ENCODE measurements around the gene KIR2DL3. TPM values are rescaled to one million over a fixed set of nuclear protein-coding genes. Genes with fewer than 3 reads are reported as not detected.

The KIR2DL3 gene
- total and polyA plus RNA-seq, 2 experiments from 2014 or later = not detected

- Histone ChIP-seq H3K4me2 (no peak overlapping the region), H3K4me3 (no peak overlapping the region), H3K9me2 (replicated peaks; ENCODE audit: insufficient read depth) (no peaks in the 10 kb centered on the region), H3K36me3 (replicated peaks; ENCODE audit: insufficient read depth, low read depth) (no peaks in the 10 kb centered on the region), H3K4me1 (ENCODE audit: insufficient read depth) (no peaks in the 10 kb centered on the region), H3K27me3 (no peaks in the 10 kb centered on the region), H3K27ac (no peak overlapping the region), H3K79me2 (no peaks in the 10 kb centered on the region), H3K9me3 (ENCODE audit: low read depth) (no peaks in the 10 kb centered on the region), H2AFZ (no peak overlapping the region), H4K20me1 (ENCODE audit: insufficient read depth, poor library complexity, severe bottlenecking) (no peaks in the 10 kb centered on the region)
- TF ChIP-seq EZH2phosphoT487 (IDR thresholded peaks at IDR 0.05; ENCODE audit: low read depth, severe bottlenecking, unreplicated experiment) = no peak
- no peak for TF ChIP-seq EZH2 (IDR thresholded peaks at IDR 0.05; ENCODE audit: borderline replicate concordance)
- TF ChIP-seq CTCF (IDR thresholded peaks at IDR 0.05; ENCODE audit: poor library complexity) = no peak
- no peak for DNase-seq (ENCODE audit: low spot score)
- WGBS (ENCODE audit: low lambda C conversion rate, missing lambda C conversion rate) = 48% methylated on average over 3 of the region's 3 CpGs
Observed at GRCh38 chr19:54728167-54728566, 10.1 kb upstream of the KIR2DL3 start.

- no peaks in the 10 kb centered on the region for H3K27me3 ChIP-seq
- 64% methylated on average over 14 of the region's 15 CpGs for WGBS (ENCODE audit: low lambda C conversion rate, missing lambda C conversion rate)
- no peak overlapping the region for H3K27ac ChIP-seq
- H3K79me2 ChIP-seq = no peaks in the 10 kb centered on the region
- no peaks in the 10 kb centered on the region for H3K4me1 ChIP-seq (ENCODE audit: insufficient read depth)
- H4K20me1 ChIP-seq (ENCODE audit: insufficient read depth, poor library complexity, severe bottlenecking) = no peaks in the 10 kb centered on the region
- TF ChIP-seq EZH2phosphoT487 (IDR thresholded peaks at IDR 0.05; ENCODE audit: low read depth, severe bottlenecking, unreplicated experiment) = no peak
- TF ChIP-seq CTCF (IDR thresholded peaks at IDR 0.05; ENCODE audit: poor library complexity) = no peak
- no peak for TF ChIP-seq EZH2 (IDR thresholded peaks at IDR 0.05; ENCODE audit: borderline replicate concordance)
- no peak for DNase-seq (ENCODE audit: low spot score)
- no peak overlapping the region for H3K4me3 ChIP-seq
- H3K36me3 ChIP-seq (replicated peaks; ENCODE audit: insufficient read depth, low read depth) = no peaks in the 10 kb centered on the region
- no peaks in the 10 kb centered on the region for H3K9me3 ChIP-seq (ENCODE audit: low read depth)
- no peaks in the 10 kb centered on the region for H3K9me2 ChIP-seq (replicated peaks; ENCODE audit: insufficient read depth)
- no peak overlapping the region for H3K4me2 ChIP-seq
- no peak overlapping the region for H2AFZ ChIP-seq
Observed at GRCh38 chr19:54729416-54730188, 8.7 kb upstream of the KIR2DL3 start.

- Histone ChIP-seq H3K27ac (no peak overlapping the region), H4K20me1 (ENCODE audit: insufficient read depth, poor library complexity, severe bottlenecking) (no peaks in the 10 kb centered on the region), H3K4me2 (no peak overlapping the region), H3K27me3 (no peaks in the 10 kb centered on the region), H3K4me1 (ENCODE audit: insufficient read depth) (no peaks in the 10 kb centered on the region), H3K36me3 (replicated peaks; ENCODE audit: insufficient read depth, low read depth) (no peaks in the 10 kb centered on the region), H3K4me3 (no peak overlapping the region), H2AFZ (no peak overlapping the region), H3K9me2 (replicated peaks; ENCODE audit: insufficient read depth) (no peaks in the 10 kb centered on the region), H3K9me3 (ENCODE audit: low read depth) (no peaks in the 10 kb centered on the region), H3K79me2 (no peaks in the 10 kb centered on the region)
- no peak for DNase-seq (ENCODE audit: low spot score)
- TF ChIP-seq CTCF (IDR thresholded peaks at IDR 0.05; ENCODE audit: poor library complexity) (no peak), EZH2 (IDR thresholded peaks at IDR 0.05; ENCODE audit: borderline replicate concordance) (no peak), EZH2phosphoT487 (IDR thresholded peaks at IDR 0.05; ENCODE audit: low read depth, severe bottlenecking, unreplicated experiment) (no peak)
- 46% methylated on average over 8 of the region's 8 CpGs for WGBS (ENCODE audit: low lambda C conversion rate, missing lambda C conversion rate)
Observed at GRCh38 chr19:54731191-54731590, 7.1 kb upstream of the KIR2DL3 start.
